Right lobe of liver (tissue), 6 donors: Measurements from ENCODE around the gene SGCB. TPM values are rescaled to one million over a fixed set of nuclear protein-coding genes. Genes with fewer than 3 reads are reported as not detected.
"Not testable (repeated sequence)": the region's sequence is repeated elsewhere in the genome, so short reads cannot be mapped to it uniquely, and the experiment has no call there.

ENCODE experiments used
- ATAC-seq, 4 donors: fragments of 200-7000 bp; cut with Tn5 transposase; one replicate each; pipeline ENCODE4 v1.9.1; 2020; ENCODE audit warnings: mild to moderate bottlenecking in 4 of 4, moderate library complexity in 4 of 4
- DNase-seq, 3 donors: peaks; one replicate each; pipeline ENCODE4 v3.0.0-alpha.2; 2020
- H3K27ac ChIP-seq, 3 donors: fragments of 200-600 bp; one replicate each; pipeline ENCODE4 v1.8.0; 2022
- H3K27me3 ChIP-seq, 2 donors: fragments of 200-600 bp; one replicate each; pipeline ENCODE4 v1.8.0; 2022
- H3K36me3 ChIP-seq, 4 donors: fragments of 200-600 bp; sonication (generic) in 1 of 4; one replicate each; pipeline versions ENCODE4 v1.5.1 to v1.8.0; 2017 to 2022; ENCODE audit warnings: control low read depth in 1 of 4
- H3K4me1 ChIP-seq, 4 donors: fragments of 200-600 bp; sonication (generic) in 1 of 4; one replicate each; pipeline versions ENCODE4 v1.5.1 to v1.8.0; 2017 to 2022; ENCODE audit warnings: control low read depth in 1 of 4
- H3K4me3 ChIP-seq, 3 donors: fragments of 200-600 bp; one replicate each; pipeline ENCODE4 v1.8.0; 2022
- H3K9me3 ChIP-seq, 4 donors: fragments of 200-600 bp; sonication (generic) in 1 of 4; one replicate each; pipeline versions ENCODE4 v1.5.1 to v1.8.0; 2017 to 2022; ENCODE audit warnings: control low read depth in 1 of 4
- POLR2A ChIP-seq: fragments of 450-650 bp; IDR thresholded peaks from one replicate; pipeline ENCODE4 v1.6.1; 2017; ENCODE audit warnings: antibody characterized with exemption, mild to moderate bottlenecking
- WGBS: methylation state at CpG from one replicate; pipeline ENCODE4 v1.1.6; 2018; ENCODE audit warnings: low coverage, low lambda C conversion rate; ENCODE audit not compliant: insufficient coverage; ENCODE audit errors: missing lambda C conversion rate; 5-methylcytosine and 5-hydroxymethylcytosine counted together
- intact Hi-C, 2 donors: fragments of 100-400 bp; cut with DNase I; formaldehyde crosslinking; loops; one replicate each; pipeline versions ENCODE4 v1.11.2 to v1.14.1; 2022
- long read RNA-seq: library from polyadenylated mRNA; unstranded; transcript quantifications from one replicate; pipeline ENCODE4 v2.0.0, GENCODE V29; 2019
- total RNA-seq, 6 experiments: library from RNA; depleted of rRNA in 2 of 6; stranded (reverse); fragments of >200 nt in 2 of 6; fragmentation: NEBNext Ultra II Directional in 3 of 6; extraction: Animal tissue kit (Norgen Biotek cat#: 25700) in 3 of 6; gene quantifications; one replicate each; pipeline versions ENCODE4 v1.1.0 to v1.2.4, GENCODE V29; 2016 to 2023
- TF ChIP-seq, protein P1 (sequence below), 4 donors: fragments of 200-600 bp in 3 of 4; fragments of 450-650 bp in 1 of 4; IDR thresholded peaks; one replicate each; pipeline versions ENCODE4 v1.5.1 to v1.8.0; 2016 to 2022; ENCODE audit warnings: antibody characterized with exemption in 4 of 4, mild to moderate bottlenecking in 2 of 4
- donor health status: DM: no; HTN: yes; CAD: no.
- donor health status: DM: no; HTN: no; CAD: no.
- donor health status: DM: no; HTN: no; CAD: no.
- donor health status: DM: no; HTN: yes; CAD: no.
- donor health status: DM: no; HTN: yes; CAD: no.

Gene SGCB
- total RNA-seq: 10 to 100 TPM in 3 of 6 experiments, 1 to 10 TPM in 3; 5.7 to 17.3 (median 8.3) TPM
- long read RNA-seq, full-length matches to known transcripts: 1 of 1 reads
- long read RNA-seq, partial matches to known transcripts: 0 of 1 reads
- long read RNA-seq, other reads (novel, unspliced or antisense): 0 of 1 reads

DNA sequence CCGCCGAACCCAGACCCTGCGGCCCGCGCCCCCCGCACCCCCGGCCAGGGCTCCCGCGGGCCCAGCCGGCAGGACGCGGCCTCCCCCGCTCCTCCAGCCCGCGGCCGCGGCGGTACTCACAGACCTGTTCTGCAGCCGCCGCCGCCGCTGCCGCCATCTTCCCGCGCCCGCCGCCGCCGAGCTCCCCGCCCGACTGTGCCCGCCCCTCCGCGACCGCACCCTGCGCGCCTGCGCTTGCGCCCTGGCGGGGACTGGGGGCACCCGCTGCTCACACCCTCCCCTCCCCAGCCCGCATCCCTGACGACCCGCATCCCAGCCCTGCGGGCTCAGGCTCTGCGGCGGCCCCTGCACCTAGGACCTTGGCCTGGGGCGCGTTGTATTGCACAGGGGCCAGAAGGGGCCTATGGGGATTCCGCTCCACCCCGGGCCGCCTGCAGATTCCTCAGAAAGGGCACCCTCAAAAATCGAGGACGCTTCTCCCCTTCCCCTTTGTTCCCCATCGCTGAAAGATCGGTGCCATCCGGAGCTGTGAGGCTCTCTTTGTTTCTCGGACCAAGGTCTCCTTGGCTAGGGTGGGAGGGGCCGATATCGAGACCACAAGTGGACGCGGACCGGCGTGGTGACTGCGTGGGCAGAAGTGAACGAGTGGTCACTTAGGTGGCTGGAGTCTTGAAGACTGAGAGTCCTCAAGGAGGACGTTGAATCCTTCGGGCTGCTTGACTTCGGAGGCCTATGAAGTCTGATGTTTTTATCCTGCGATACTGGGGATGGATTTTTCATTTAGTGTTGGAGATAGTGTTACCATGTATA lies at the start of gene SGCB:
Gene SGCB, minus strand, starts transcription at position 197 of the 810 bp plus-strand sequence. Its CDS starts 40 bp downstream, at position 157.
- DNase-seq: peak; percentile 66 to 75 (median 68)
- ATAC-seq: peak; percentile 89 to 93 (median 92)
- Histone ChIP-seq H3K9me3 (no peaks in the 10 kb centered on the region), H3K4me3 (peak within 1 kb of the TSS; percentile 50 to 67 (median 60)), H3K4me1 (peaks cover 0 to 8% (median 3%) of the 10 kb centered on the region in 4 donors), H3K27ac (peak within 1 kb of the TSS in 1 of 3 donors; percentile 35), H3K36me3 (no peaks in the 10 kb centered on the region), H3K27me3 (no peaks in the 10 kb centered on the region)
- intact Hi-C loops: no loop called here
- TF ChIP-seq, protein P1, sequence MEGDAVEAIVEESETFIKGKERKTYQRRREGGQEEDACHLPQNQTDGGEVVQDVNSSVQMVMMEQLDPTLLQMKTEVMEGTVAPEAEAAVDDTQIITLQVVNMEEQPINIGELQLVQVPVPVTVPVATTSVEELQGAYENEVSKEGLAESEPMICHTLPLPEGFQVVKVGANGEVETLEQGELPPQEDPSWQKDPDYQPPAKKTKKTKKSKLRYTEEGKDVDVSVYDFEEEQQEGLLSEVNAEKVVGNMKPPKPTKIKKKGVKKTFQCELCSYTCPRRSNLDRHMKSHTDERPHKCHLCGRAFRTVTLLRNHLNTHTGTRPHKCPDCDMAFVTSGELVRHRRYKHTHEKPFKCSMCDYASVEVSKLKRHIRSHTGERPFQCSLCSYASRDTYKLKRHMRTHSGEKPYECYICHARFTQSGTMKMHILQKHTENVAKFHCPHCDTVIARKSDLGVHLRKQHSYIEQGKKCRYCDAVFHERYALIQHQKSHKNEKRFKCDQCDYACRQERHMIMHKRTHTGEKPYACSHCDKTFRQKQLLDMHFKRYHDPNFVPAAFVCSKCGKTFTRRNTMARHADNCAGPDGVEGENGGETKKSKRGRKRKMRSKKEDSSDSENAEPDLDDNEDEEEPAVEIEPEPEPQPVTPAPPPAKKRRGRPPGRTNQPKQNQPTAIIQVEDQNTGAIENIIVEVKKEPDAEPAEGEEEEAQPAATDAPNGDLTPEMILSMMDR (IDR thresholded peaks at IDR 0.05): no peak
- no peak for TF ChIP-seq POLR2A
- whole genome bisulfite sequencing: 22% methylated on average over 7 of the region's 70 CpGs

GRCh38 chr4:52086425-52086824 lies 48.3 kb upstream of the SGCB start:
- H3K4me1 ChIP-seq, DNase-seq, H3K27ac ChIP-seq, intact Hi-C loops, ATAC-seq, H3K27me3 ChIP-seq, H3K9me3 ChIP-seq, H3K36me3 ChIP-seq, H3K4me3 ChIP-seq: not testable (repeated sequence)
- WGBS: 80% methylated on average over 1 of the region's 1 CpG

DNA sequence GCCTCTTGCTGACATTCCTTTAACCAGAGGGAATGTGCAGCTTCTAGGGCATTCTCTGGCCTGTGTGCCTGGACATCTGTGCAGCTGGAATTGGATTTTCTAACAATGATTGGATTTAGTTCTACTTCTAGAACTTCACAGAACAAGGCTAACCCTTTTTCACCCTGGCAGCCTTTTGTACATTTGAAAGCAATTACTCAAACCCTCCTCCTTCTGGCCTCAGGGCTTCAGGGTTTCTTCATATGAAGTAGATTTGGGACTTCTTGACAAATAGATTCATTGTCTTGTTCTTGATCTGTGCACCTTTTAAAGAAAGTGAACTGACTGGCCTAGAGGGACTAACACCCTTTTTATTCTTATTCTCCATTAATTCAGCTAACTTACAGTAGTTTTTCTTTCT lies 43.1 kb upstream of the SGCB start:
- H3K4me3 ChIP-seq: no peak overlapping the region
- intact Hi-C loops: no loop called here
- no peaks in the 10 kb centered on the region for H3K36me3 ChIP-seq
- ATAC-seq (no peak), DNase-seq (no peak)
- H3K27ac ChIP-seq: no peak overlapping the region
- no peak for TF ChIP-seq POLR2A
- TF ChIP-seq, protein P1 (IDR thresholded peaks at IDR 0.05): no peak
- H3K9me3 ChIP-seq: no peaks in the 10 kb centered on the region
- H3K4me1 ChIP-seq: no peaks in the 10 kb centered on the region
- no peaks in the 10 kb centered on the region for H3K27me3 ChIP-seq

GRCh38 chr4:52079659-52080058 lies 41.6 kb upstream of the SGCB start:
- 57% methylated on average over 2 of the region's 2 CpGs for WGBS
- H3K36me3 ChIP-seq: no peaks in the 10 kb centered on the region
- no peak for ATAC-seq
- DNase-seq: no peak
- no peak overlapping the region for H3K27ac ChIP-seq
- TF ChIP-seq, protein P1 (IDR thresholded peaks at IDR 0.05): no peak
- TF ChIP-seq POLR2A: no peak
- H3K4me1 ChIP-seq: no peaks in the 10 kb centered on the region
- intact Hi-C loops: no loop called here
- no peaks in the 10 kb centered on the region for H3K27me3 ChIP-seq
- no peak overlapping the region for H3K4me3 ChIP-seq
- H3K9me3 ChIP-seq: no peaks in the 10 kb centered on the region

- TF ChIP-seq, protein P1 (IDR thresholded peaks at IDR 0.05): no peak
- TF ChIP-seq POLR2A: no peak
- no peak overlapping the region for H3K27ac ChIP-seq
- peak; percentile 38 to 51 (median 44) for ATAC-seq
- no peaks in the 10 kb centered on the region for H3K4me1 ChIP-seq
- no peaks in the 10 kb centered on the region for H3K27me3 ChIP-seq
- DNase-seq: peak in 2 of 3 donors; percentile 25 to 53
- no peak overlapping the region for H3K4me3 ChIP-seq
- no peaks in the 10 kb centered on the region for H3K9me3 ChIP-seq
- intact Hi-C loops: no loop called here
- no peaks in the 10 kb centered on the region for H3K36me3 ChIP-seq
- WGBS: 24% methylated on average over 17 of the region's 26 CpGs
These were observed 38.6 kb upstream of the SGCB start for GRCh38 chr4:52076731-52077130.
